Effector memory CD8-positive, alpha-beta T cell (primary cell): ENCODE measurements around the gene C16orf74.

Experiments used
- ATAC-seq: fragments of 150-1000 bp; cut with Tn5 transposase; replicated peaks from 2 replicates; pipeline ENCODE4 v1.10.0; 2021; ENCODE audit warnings: mild to moderate bottlenecking, moderate library complexity
- DNase-seq, 3 experiments: peaks; one replicate each; pipeline ENCODE4 v3.0.0; 2021
- H3K27ac Mint-ChIP-seq, 2 donors: one replicate each; pipeline ENCODE4 v1.8.0; 2022; ENCODE audit warnings: mild to moderate bottlenecking in 2 of 2, mixed read lengths in 2 of 2, moderate library complexity in 2 of 2
- H3K27me3 Mint-ChIP-seq, 2 donors: one replicate each; pipeline ENCODE4 v1.8.0; 2022; ENCODE audit warnings: mixed read lengths in 2 of 2
- H3K36me3 Mint-ChIP-seq: one replicate; pipeline ENCODE4 v1.8.0; 2022; ENCODE audit warnings: mild to moderate bottlenecking, moderate library complexity, mixed read lengths; ENCODE audit not compliant: insufficient read depth
- H3K4me1 Mint-ChIP-seq, 2 donors: one replicate each; pipeline ENCODE4 v1.8.0; 2022; ENCODE audit warnings: low read depth in 2 of 2, mixed read lengths in 2 of 2
- H3K4me3 Mint-ChIP-seq, 2 donors: one replicate each; pipeline ENCODE4 v1.8.0; 2022; ENCODE audit warnings: mild to moderate bottlenecking in 2 of 2, mixed read lengths in 2 of 2, moderate library complexity in 2 of 2
- H3K9me3 Mint-ChIP-seq, 2 donors: one replicate each; pipeline ENCODE4 v1.8.0; 2022; ENCODE audit warnings: mixed read lengths in 2 of 2

The C16orf74 gene

GRCh38 chr16:85687651-85688471 lies 63.0 kb downstream of the C16orf74 start:
- H3K4me3 Mint-ChIP-seq, result peak overlapping the region; percentile 80 to 82
- no peak for DNase-seq
- peaks cover 3% of the 10 kb centered on the region for H3K36me3 Mint-ChIP-seq

GRCh38 chr16:85686912-85687591 lies 63.8 kb downstream of the C16orf74 start:
- Mint-ChIP-seq H3K27me3 (no peaks in the 10 kb centered on the region), H3K9me3 (no peaks in the 10 kb centered on the region), H3K36me3 (peaks cover 3% of the 10 kb centered on the region), H3K27ac (no peak overlapping the region), H3K4me3 (peak overlapping the region; percentile 80 to 82), H3K4me1 (peaks cover 0 to 2% of the 10 kb centered on the region in 2 donors)
- ATAC-seq (no peak), DNase-seq (no peak)

More at GRCh38 chr16:85687651-85688471, 63.0 kb downstream of the C16orf74 start:
- no peaks in the 10 kb centered on the region for H3K9me3 Mint-ChIP-seq
- ATAC-seq, result no peak
- no peaks in the 10 kb centered on the region for H3K27me3 Mint-ChIP-seq
- no peak overlapping the region for H3K27ac Mint-ChIP-seq
- H3K4me1 Mint-ChIP-seq, result peaks cover 0 to 2% of the 10 kb centered on the region in 2 donors

- DNase-seq, result no peak
- Mint-ChIP-seq H3K4me1 (peaks cover 6% of the 10 kb centered on the region in 2 donors), H3K4me3 (no peak overlapping the region), H3K27ac (no peak overlapping the region), H3K27me3 (no peaks in the 10 kb centered on the region), H3K36me3 (peaks cover 3% of the 10 kb centered on the region), H3K9me3 (no peaks in the 10 kb centered on the region)
- no peak for ATAC-seq
These were observed 65.6 kb downstream of the C16orf74 start for GRCh38 chr16:85685251-85685650.

GRCh38 chr16:85683363-85683762 lies 67.5 kb downstream of the C16orf74 start:
- Mint-ChIP-seq H3K27me3 (no peaks in the 10 kb centered on the region), H3K36me3 (peaks cover 10% of the 10 kb centered on the region), H3K4me1 (peaks cover 7 to 9% of the 10 kb centered on the region in 2 donors), H3K9me3 (no peaks in the 10 kb centered on the region), H3K4me3 (no peak overlapping the region), H3K27ac (no peak overlapping the region)
- ATAC-seq (no peak), DNase-seq (no peak)

- DNase-seq (no peak), ATAC-seq (no peak)
- H3K4me3 Mint-ChIP-seq, result no peak overlapping the region
- H3K4me1 Mint-ChIP-seq, result peaks cover 7 to 8% of the 10 kb centered on the region in 2 donors
- H3K36me3 Mint-ChIP-seq, result peaks cover 7% of the 10 kb centered on the region
- no peaks in the 10 kb centered on the region for H3K9me3 Mint-ChIP-seq
- H3K27ac Mint-ChIP-seq, result no peak overlapping the region
- no peaks in the 10 kb centered on the region for H3K27me3 Mint-ChIP-seq
These were observed 68.4 kb downstream of the C16orf74 start for GRCh38 chr16:85682516-85682915.

GRCh38 chr16:85681255-85681654 lies 69.6 kb downstream of the C16orf74 start:
- H3K36me3 Mint-ChIP-seq, result peaks cover 10% of the 10 kb centered on the region
- DNase-seq (no peak), ATAC-seq (no peak)
- H3K9me3 Mint-ChIP-seq, result no peaks in the 10 kb centered on the region
- H3K4me3 Mint-ChIP-seq, result no peak overlapping the region
- H3K4me1 Mint-ChIP-seq, result peaks cover 7 to 8% of the 10 kb centered on the region in 2 donors
- H3K27ac Mint-ChIP-seq, result peak overlapping the region in 1 of 2 donors; percentile 77
- no peaks in the 10 kb centered on the region for H3K27me3 Mint-ChIP-seq

- Mint-ChIP-seq H3K27me3 (no peaks in the 10 kb centered on the region), H3K36me3 (peaks cover 17% of the 10 kb centered on the region), H3K4me3 (peak overlapping the region; percentile 14 to 52), H3K9me3 (no peaks in the 10 kb centered on the region), H3K4me1 (peaks cover 7 to 8% of the 10 kb centered on the region in 2 donors), H3K27ac (peak overlapping the region; percentile 66 to 77)
- DNase-seq (no peak), ATAC-seq (peak; percentile 21)
These were observed 70.4 kb downstream of the C16orf74 start for GRCh38 chr16:85680352-85680944.

GRCh38 chr16:85679870-85680269 lies 71.0 kb downstream of the C16orf74 start:
- DNase-seq (no peak), ATAC-seq (no peak)
- H3K4me3 Mint-ChIP-seq, result no peak overlapping the region
- peaks cover 7 to 8% of the 10 kb centered on the region in 2 donors for H3K4me1 Mint-ChIP-seq
- H3K9me3 Mint-ChIP-seq, result no peaks in the 10 kb centered on the region
- no peaks in the 10 kb centered on the region for H3K27me3 Mint-ChIP-seq
- peaks cover 23% of the 10 kb centered on the region for H3K36me3 Mint-ChIP-seq
- H3K27ac Mint-ChIP-seq, result peak overlapping the region; percentile 66 to 77

GRCh38 chr16:85678821-85679220 lies 72.1 kb downstream of the C16orf74 start:
- ATAC-seq (no peak), DNase-seq (no peak)
- no peaks in the 10 kb centered on the region for H3K27me3 Mint-ChIP-seq
- no peak overlapping the region for H3K4me3 Mint-ChIP-seq
- H3K36me3 Mint-ChIP-seq, result peaks cover 32% of the 10 kb centered on the region
- H3K4me1 Mint-ChIP-seq, result peaks cover 7 to 8% of the 10 kb centered on the region in 2 donors
- H3K9me3 Mint-ChIP-seq, result no peaks in the 10 kb centered on the region
- H3K27ac Mint-ChIP-seq, result no peak overlapping the region

- H3K9me3 Mint-ChIP-seq, result no peaks in the 10 kb centered on the region
- ATAC-seq, result no peak
- no peaks in the 10 kb centered on the region for H3K27me3 Mint-ChIP-seq
- DNase-seq, result no peak
- no peak overlapping the region for H3K4me3 Mint-ChIP-seq
- H3K27ac Mint-ChIP-seq, result no peak overlapping the region
- H3K4me1 Mint-ChIP-seq, result peaks cover 7 to 8% of the 10 kb centered on the region in 2 donors
- H3K36me3 Mint-ChIP-seq, result peaks cover 40% of the 10 kb centered on the region
These were observed 72.9 kb downstream of the C16orf74 start for GRCh38 chr16:85678016-85678415.

- Mint-ChIP-seq H3K36me3 (peaks cover 44% of the 10 kb centered on the region), H3K27ac (no peak overlapping the region), H3K4me1 (peaks cover 7 to 8% of the 10 kb centered on the region in 2 donors), H3K27me3 (no peaks in the 10 kb centered on the region), H3K9me3 (no peaks in the 10 kb centered on the region), H3K4me3 (no peak overlapping the region)
- ATAC-seq (no peak), DNase-seq (no peak)
These were observed 73.4 kb downstream of the C16orf74 start for GRCh38 chr16:85677383-85677967.

GRCh38 chr16:85676466-85676865 lies 74.4 kb downstream of the C16orf74 start:
- no peak for DNase-seq
- H3K27ac Mint-ChIP-seq, result no peak overlapping the region
- H3K4me3 Mint-ChIP-seq, result no peak overlapping the region
- peaks cover 7 to 8% of the 10 kb centered on the region in 2 donors for H3K4me1 Mint-ChIP-seq
- no peak for ATAC-seq
- H3K27me3 Mint-ChIP-seq, result no peaks in the 10 kb centered on the region
- H3K36me3 Mint-ChIP-seq, result peaks cover 53% of the 10 kb centered on the region
- no peaks in the 10 kb centered on the region for H3K9me3 Mint-ChIP-seq

GRCh38 chr16:85675251-85675874 lies 75.5 kb downstream of the C16orf74 start:
- Mint-ChIP-seq H3K4me3 (no peak overlapping the region), H3K27ac (peak overlapping the region; percentile 60 to 73), H3K27me3 (no peaks in the 10 kb centered on the region), H3K9me3 (no peaks in the 10 kb centered on the region), H3K36me3 (peaks cover 64% of the 10 kb centered on the region), H3K4me1 (peaks cover 3 to 4% of the 10 kb centered on the region in 2 donors)
- DNase-seq (no peak), ATAC-seq (no peak)
